ENCODE results near the gene CFHR1.
"Not testable (repeated sequence)": the region's sequence is repeated elsewhere in the genome, so short reads cannot be mapped to it uniquely, and the experiment has no call there.

GRCh38 chr1:196791252-196791651 lies 28.3 kb upstream of the CFHR1 start:
- TF ChIP-seq POLR2A, CTCF (IDR thresholded peaks at IDR 0.05): not testable (repeated sequence)

Measured in esophagus squamous epithelium (tissue), 4 donors.